ENCODE results near the gene CHTF18. TPM values are rescaled to one million over a fixed set of nuclear protein-coding genes. Genes with fewer than 3 reads are reported as not detected.

CHTF18 gene
- 100 to 1,000 TPM in 1 of 4 donors, 10 to 100 TPM in 2, under 1 TPM in 1; under 0.01 to 895 (median 31.1) TPM for total RNA-seq

DNA sequence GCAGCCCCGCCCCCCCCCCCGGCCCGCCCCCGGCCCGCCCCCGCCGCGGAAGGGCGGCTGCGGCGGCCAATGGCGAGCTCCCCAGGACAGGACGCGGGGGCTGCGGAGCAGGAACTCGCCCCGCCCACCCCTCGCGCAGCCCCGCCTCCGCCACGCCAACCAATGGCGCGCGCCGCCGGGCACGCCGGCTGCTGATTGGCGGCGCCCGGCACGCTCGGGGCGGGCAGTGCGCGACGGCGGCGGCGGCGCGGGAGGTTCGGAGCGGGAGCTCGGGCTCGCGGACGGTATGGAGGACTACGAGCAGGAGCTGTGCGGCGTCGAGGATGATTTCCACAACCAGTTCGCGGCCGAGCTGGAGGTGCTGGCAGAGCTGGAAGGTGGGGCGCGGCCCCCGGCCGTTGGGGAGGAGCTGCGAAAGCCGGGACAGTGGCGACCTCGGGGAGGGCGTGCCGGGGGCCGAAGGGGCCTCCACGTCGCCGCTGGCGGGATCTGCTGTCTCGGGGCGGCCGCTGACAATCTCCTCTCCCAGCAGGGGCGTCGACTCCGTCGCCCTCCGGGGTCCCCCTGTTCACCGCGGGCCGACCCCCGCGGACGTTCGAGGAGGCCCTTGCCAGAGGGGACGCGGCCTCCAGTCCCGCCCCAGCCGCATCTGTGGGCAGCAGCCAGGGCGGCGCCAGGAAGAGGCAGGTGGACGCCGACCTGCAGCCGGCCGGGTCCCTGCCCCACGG is at the start of gene CHTF18:
TSS of gene CHTF18 (plus strand) at position 222 of the 728 bp plus-strand sequence. CDS start at position 287, 65 bp downstream.
- intact Hi-C loops (cut with DNase I; ENCODE audit: low total_unique reads): no loop called here
- peak; percentile 91 to 94 for DNase-seq
- Histone ChIP-seq H3K4me1 (peaks cover 0 to 14% of the 10 kb centered on the region in 2 donors), H3K9me3 (no peaks in the 10 kb centered on the region), H3K27ac (peak within 1 kb of the TSS; percentile 56 to 74), H3K36me3 (no peaks in the 10 kb centered on the region), H3K4me3 (peak within 1 kb of the TSS; percentile 69 to 70), H3K27me3 (no peaks in the 10 kb centered on the region)
- peak in 1 of 2 donors; percentile 22 for TF ChIP-seq POLR2A (IDR thresholded peaks at IDR 0.05)
- TF ChIP-seq, protein P1, sequence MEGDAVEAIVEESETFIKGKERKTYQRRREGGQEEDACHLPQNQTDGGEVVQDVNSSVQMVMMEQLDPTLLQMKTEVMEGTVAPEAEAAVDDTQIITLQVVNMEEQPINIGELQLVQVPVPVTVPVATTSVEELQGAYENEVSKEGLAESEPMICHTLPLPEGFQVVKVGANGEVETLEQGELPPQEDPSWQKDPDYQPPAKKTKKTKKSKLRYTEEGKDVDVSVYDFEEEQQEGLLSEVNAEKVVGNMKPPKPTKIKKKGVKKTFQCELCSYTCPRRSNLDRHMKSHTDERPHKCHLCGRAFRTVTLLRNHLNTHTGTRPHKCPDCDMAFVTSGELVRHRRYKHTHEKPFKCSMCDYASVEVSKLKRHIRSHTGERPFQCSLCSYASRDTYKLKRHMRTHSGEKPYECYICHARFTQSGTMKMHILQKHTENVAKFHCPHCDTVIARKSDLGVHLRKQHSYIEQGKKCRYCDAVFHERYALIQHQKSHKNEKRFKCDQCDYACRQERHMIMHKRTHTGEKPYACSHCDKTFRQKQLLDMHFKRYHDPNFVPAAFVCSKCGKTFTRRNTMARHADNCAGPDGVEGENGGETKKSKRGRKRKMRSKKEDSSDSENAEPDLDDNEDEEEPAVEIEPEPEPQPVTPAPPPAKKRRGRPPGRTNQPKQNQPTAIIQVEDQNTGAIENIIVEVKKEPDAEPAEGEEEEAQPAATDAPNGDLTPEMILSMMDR (IDR thresholded peaks at IDR 0.05): no peak

DNA sequence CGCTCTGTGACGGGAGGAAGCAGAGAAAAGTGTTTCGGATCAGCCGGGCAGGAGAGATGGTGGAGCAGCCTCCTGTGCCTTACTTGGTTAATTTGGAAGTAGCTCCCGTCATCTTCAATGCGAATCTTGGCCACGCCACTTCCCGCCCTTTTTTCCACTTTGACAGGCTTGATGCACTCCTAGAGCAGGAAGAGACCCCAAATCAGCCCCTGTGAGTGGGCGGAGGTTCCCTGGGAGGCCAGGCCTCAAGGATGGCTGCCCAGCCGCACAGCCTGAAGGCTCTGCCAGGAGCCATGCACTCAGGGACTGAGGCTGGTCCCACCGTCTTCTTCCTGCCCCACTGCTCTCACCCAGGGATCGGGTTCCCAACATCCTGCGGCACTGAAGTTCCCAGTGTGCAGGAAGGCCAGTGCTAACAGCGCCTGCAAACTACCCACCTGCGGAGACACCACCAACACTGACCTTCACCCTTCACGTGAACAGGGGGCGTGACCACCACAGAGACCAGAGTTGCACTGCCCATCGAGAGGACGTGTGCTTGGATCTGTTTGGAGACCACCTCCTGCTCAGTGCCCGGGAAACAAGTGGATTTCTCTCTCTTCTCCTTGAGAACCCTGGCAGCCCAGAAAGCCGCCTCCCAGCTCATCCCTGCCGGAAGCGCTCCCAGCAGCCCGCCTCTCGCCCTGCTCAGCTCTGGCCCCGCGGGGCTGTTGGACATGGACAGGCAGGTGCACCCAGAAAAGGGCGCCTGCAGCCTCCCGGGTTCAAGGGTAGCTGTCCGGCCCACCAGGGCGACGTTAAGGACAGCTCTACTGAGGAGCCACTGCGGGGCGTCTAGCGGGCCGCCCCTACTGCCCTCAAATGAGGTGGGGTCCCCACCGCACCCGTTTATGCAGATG is 48.6 kb upstream of the CHTF18 start:
- H3K27me3 ChIP-seq: no peaks in the 10 kb centered on the region
- no peaks in the 10 kb centered on the region for H3K9me3 ChIP-seq
- intact Hi-C loops (cut with DNase I; ENCODE audit: low total_unique reads): no loop called here
- TF ChIP-seq, protein P1 (IDR thresholded peaks at IDR 0.05): no peak
- TF ChIP-seq POLR2A (IDR thresholded peaks at IDR 0.05): no peak
- peaks cover 0 to 12% of the 10 kb centered on the region in 2 donors for H3K4me1 ChIP-seq
- H3K27ac ChIP-seq: peak overlapping the region; percentile 63 to 67
- peak overlapping the region; percentile 63 to 91 for H3K4me3 ChIP-seq
- no peaks in the 10 kb centered on the region for H3K36me3 ChIP-seq
- DNase-seq: no peak

DNA sequence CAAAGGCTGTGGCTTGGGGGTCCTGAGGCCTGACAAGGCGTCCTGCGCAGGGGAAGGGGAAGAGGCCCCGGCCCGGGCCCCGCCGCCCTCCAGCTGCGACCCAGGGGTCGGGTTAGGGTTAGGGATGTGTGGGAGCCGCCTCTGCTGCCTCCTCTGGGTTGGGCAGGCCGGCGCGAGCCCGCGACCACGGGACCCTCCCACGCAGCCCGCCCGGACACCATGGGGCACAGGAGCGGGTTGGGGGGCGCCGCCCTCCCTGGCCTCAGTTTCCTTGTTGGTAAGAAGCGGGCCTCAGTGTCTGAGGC is 48.0 kb upstream of the CHTF18 start:
- DNase-seq: no peak
- H3K4me1 ChIP-seq: peaks cover 0 to 12% of the 10 kb centered on the region in 2 donors
- intact Hi-C loops (cut with DNase I; ENCODE audit: low total_unique reads): no loop called here
- no peaks in the 10 kb centered on the region for H3K9me3 ChIP-seq
- H3K36me3 ChIP-seq: no peaks in the 10 kb centered on the region
- no peak for TF ChIP-seq POLR2A (IDR thresholded peaks at IDR 0.05)
- TF ChIP-seq, protein P1 (IDR thresholded peaks at IDR 0.05): no peak
- H3K4me3 ChIP-seq: peak overlapping the region; percentile 63 to 91
- peak overlapping the region; percentile 63 to 67 for H3K27ac ChIP-seq
- no peaks in the 10 kb centered on the region for H3K27me3 ChIP-seq

DNA sequence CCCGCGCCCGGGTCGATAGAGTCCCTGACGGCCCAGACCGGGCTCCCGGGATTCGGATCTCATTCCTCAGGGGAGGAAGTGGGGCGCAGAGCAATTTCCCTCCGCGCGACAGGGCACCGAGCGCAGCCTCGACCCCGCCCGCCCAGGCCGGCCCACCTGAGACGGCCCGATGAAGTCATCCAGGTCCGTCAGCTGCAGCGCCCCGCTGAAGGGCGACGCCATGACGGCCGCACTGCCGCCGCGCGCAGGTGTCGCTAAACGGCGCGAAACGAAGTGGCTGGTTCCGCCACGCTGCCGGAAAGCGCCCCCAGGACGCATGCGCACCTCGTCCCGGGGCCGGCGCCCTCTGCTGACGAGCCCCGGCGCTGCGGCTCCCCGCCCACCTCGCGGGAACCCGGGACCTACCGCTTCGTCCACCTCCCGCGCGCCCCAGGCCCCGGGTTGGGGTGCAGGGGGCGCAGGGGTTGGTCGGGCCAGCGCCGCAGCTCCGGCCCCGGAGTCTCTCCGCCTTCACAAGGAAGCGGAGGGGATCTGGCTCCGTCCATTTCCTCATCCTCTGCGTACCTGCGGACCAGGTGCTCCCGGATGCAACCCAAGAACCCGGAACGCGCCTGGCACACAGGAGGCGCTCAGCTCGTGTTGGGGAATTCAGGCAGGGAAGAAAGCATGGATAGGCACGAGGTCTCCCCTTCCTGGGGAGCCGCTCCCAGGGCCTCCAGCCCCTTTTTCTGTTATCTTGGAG is 47.5 kb upstream of the CHTF18 start, which contains the start of gene CIAO3:
TSS of gene CIAO3 (minus strand) at position 234 of the 742 bp plus-strand sequence. CDS start at position 222, 12 bp downstream.
- intact Hi-C loops (cut with DNase I; ENCODE audit: low total_unique reads): no loop called here

More for the DNA sequence above, 47.5 kb upstream of the CHTF18 start, which contains the start of gene CIAO3:
- H3K36me3 ChIP-seq: no peaks in the 10 kb centered on the region
- no peaks in the 10 kb centered on the region for H3K27me3 ChIP-seq
- H3K4me3 ChIP-seq: peak within 1 kb of the TSS; percentile 63 to 91
- peaks cover 0 to 12% of the 10 kb centered on the region in 2 donors for H3K4me1 ChIP-seq
- DNase-seq: peak; percentile 81 to 86
- H3K27ac ChIP-seq: peak within 1 kb of the TSS; percentile 63 to 67
- no peaks in the 10 kb centered on the region for H3K9me3 ChIP-seq
- peak in 1 of 2 donors; percentile 79 for TF ChIP-seq POLR2A (IDR thresholded peaks at IDR 0.05)
- TF ChIP-seq, protein P1 (IDR thresholded peaks at IDR 0.05): peak; percentile 94 to 100 (median 98)
